Measurements from ENCODE around the gene PLS3.

DNA sequence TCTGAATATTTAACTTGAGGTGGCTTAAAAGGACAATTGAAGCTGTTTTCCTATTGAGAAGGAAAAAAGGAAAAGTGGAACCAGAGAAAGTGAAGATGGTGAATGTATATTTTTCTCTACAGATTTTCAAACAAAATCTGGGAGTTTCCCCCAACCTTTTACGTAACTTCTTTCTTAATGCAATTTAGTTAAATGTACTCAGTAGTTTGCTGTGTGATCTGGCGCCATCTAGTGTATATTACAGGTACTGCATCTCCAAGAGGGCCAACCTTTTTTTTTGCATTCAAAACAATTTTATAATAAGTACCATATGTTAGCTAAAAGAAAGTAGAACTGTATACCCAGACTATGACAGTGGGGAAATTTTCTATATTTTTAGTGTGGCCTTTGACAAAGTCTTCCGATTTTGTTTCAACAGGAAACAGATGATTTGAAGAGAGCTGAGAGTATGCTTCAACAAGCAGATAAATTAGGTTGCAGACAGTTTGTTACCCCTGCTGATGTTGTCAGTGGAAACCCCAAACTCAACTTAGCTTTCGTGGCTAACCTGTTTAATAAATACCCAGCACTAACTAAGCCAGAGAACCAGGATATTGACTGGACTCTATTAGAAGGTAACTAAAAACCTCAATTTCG is 82.0 kb downstream of the PLS3 start:
- TF ChIP-seq POLR2A (IDR thresholded peaks at IDR 0.05), result no peak
- peak; percentile 72 to 98 for TF ChIP-seq CTCF (IDR thresholded peaks at IDR 0.05)

All from suprapubic skin (tissue), 3 donors.